PC-3 (cell line): ENCODE results near the gene BOLA2B. TPM values are rescaled to one million over a fixed set of nuclear protein-coding genes. Genes with fewer than 3 reads are reported as not detected.

Source experiments
- ATAC-seq: fragments of 200-7000 bp; cut with Tn5 transposase; 2 replicates; pipeline ENCODE4 v1.9.1; 2020; ENCODE audit warnings: mild to moderate bottlenecking, moderate library complexity
- BruUV-seq: library from RNA; stranded (reverse); fragments of 400-500 nt; replicated peaks from 2 replicates; lab custom pipeline; 2021; lab: Mats Ljungman, UMichigan
- CTCF ChIA-PET: fragments of 300-600 bp; sonication (Branson Sonifier 250); formaldehyde crosslinking; loops from one replicate; lab custom pipeline; 2022; ENCODE audit warnings: antibody characterized with exemption; lab: Charles Lee
- POLR2A ChIA-PET: fragments of 300-600 bp; sonication (Branson Sonifier 250); formaldehyde crosslinking; loops from one replicate; lab custom pipeline; 2022; ENCODE audit warnings: antibody characterized with exemption; ENCODE audit not compliant: unreplicated experiment; lab: Charles Lee
- DNase-seq: peaks from one replicate; pipeline ENCODE4 v3.0.0-alpha.2; 2015
- H2AFZ ChIP-seq: fragments of 300-600 bp; sonication (generic); 2 replicates; pipeline ENCODE4 v1.6.0; 2016; ENCODE audit warnings: antibody characterized with exemption, low read length
- H3F3A ChIP-seq: fragments of 300-600 bp; sonication (generic); one replicate; pipeline ENCODE4 v1.6.0; 2017; ENCODE audit warnings: antibody characterized with exemption, low read length, control low read depth, mild to moderate bottlenecking; ENCODE audit not compliant: unreplicated experiment
- H3K27ac ChIP-seq: fragments of 300-600 bp; sonication (generic); 2 replicates; pipeline ENCODE4 v1.5.1; 2016; ENCODE audit warnings: mild to moderate bottlenecking, low read length
- H3K27me3 ChIP-seq: fragments of 300-600 bp; sonication (generic); 2 replicates; pipeline ENCODE4 v1.6.1; 2016; ENCODE audit warnings: low read length, mixed read lengths
- H3K36me3 ChIP-seq: fragments of 300-600 bp; sonication (generic); 2 replicates; pipeline ENCODE4 v1.6.1; 2016; ENCODE audit warnings: low read depth, mixed run types, low read length, mixed read lengths
- H3K4me1 ChIP-seq: fragments of 300-600 bp; sonication (generic); 2 replicates; pipeline ENCODE4 v1.5.1; 2016; ENCODE audit warnings: low read length; ENCODE audit not compliant: insufficient read depth
- H3K4me2 ChIP-seq: fragments of 300-600 bp; sonication (generic); 2 replicates; pipeline ENCODE4 v1.6.0; 2016; ENCODE audit warnings: low read length
- H3K4me3 ChIP-seq: fragments of 300-600 bp; sonication (generic); 2 replicates; pipeline ENCODE4 v1.5.1; 2016; ENCODE audit warnings: mild to moderate bottlenecking, low read length, mixed read lengths
- H3K79me2 ChIP-seq: fragments of 300-600 bp; sonication (generic); 2 replicates; pipeline ENCODE4 v1.6.1; 2017; ENCODE audit warnings: low read length, mixed read lengths
- H3K9ac ChIP-seq: fragments of 300-600 bp; sonication (generic); 2 replicates; pipeline ENCODE4 v1.6.0; 2016; ENCODE audit warnings: mild to moderate bottlenecking, low read length
- H3K9me2 ChIP-seq: fragments of 300-600 bp; sonication (generic); replicated peaks from 2 replicates; pipeline ENCODE4 v1.6.1; 2016; ENCODE audit warnings: mixed run types, low read length, mixed read lengths
- H3K9me3 ChIP-seq: fragments of 300-600 bp; sonication (generic); 2 replicates; pipeline ENCODE4 v1.6.1; 2016; ENCODE audit warnings: low read length, mixed read lengths
- H4K20me1 ChIP-seq: fragments of 300-600 bp; sonication (generic); 2 replicates; pipeline ENCODE4 v1.6.1; 2016; ENCODE audit warnings: low read length, mixed read lengths
- CTCF ChIP-seq: fragments of 300-600 bp; sonication (generic); conservative IDR thresholded peaks from 2 replicates; pipeline ENCODE4 v1.5.1; 2017; ENCODE audit warnings: antibody characterized with exemption, low read depth, mild to moderate bottlenecking, low read length
- EZH2 ChIP-seq: fragments of 300-600 bp; sonication (generic); IDR thresholded peaks from one replicate; pipeline ENCODE4 v1.6.1; 2017; ENCODE audit warnings: antibody characterized with exemption, mild to moderate bottlenecking, low read length; ENCODE audit not compliant: unreplicated experiment
- EZH2phosphoT487 ChIP-seq: fragments of 300-600 bp; sonication (generic); IDR thresholded peaks from 2 replicates; pipeline ENCODE4 v1.6.1; 2018; ENCODE audit warnings: mild to moderate bottlenecking, antibody characterized with exemption, low read length, borderline replicate concordance
- intact Hi-C: fragments of 100-400 bp; cut with micrococcal nuclease; formaldehyde crosslinking; loops from 2 replicates; pipeline ENCODE4 v1.9.0; 2023
- total RNA-seq: library from RNA; depleted of rRNA; stranded (reverse); fragments of >200 nt; gene quantifications from 2 replicates; pipeline ENCODE4 v1.2.3, GENCODE V29; 2014

BOLA2B gene
- total RNA-seq, 1 experiment from 2014 or later = 143 TPM

GRCh38 chr16:30166202-30166902 is 27.1 kb downstream of the BOLA2B start:
- no peak overlapping the region for H3K4me3 ChIP-seq
- ATAC-seq (no peak), DNase-seq (no peak)
- H3F3A ChIP-seq = no peaks in the 10 kb centered on the region
- no TSS peak for BruUV-seq
- no peak overlapping the region for H3K9ac ChIP-seq
- no peaks in the 10 kb centered on the region for H3K9me2 ChIP-seq
- no peaks in the 10 kb centered on the region for H3K36me3 ChIP-seq
- H2AFZ ChIP-seq = no peak overlapping the region
- H3K4me2 ChIP-seq = no peak overlapping the region
- H4K20me1 ChIP-seq = no peaks in the 10 kb centered on the region
- intact Hi-C loops = no loop called here
- no peak overlapping the region for H3K27ac ChIP-seq
- ChIA-PET POLR2A (no interaction called here), CTCF (no interaction called here)
- no peak for TF ChIP-seq EZH2phosphoT487
- TF ChIP-seq EZH2 = no peak
- TF ChIP-seq CTCF = no peak
- H3K27me3 ChIP-seq = no peaks in the 10 kb centered on the region
- no peaks in the 10 kb centered on the region for H3K4me1 ChIP-seq
- no peaks in the 10 kb centered on the region for H3K9me3 ChIP-seq
- no peaks in the 10 kb centered on the region for H3K79me2 ChIP-seq

- H3K4me1 ChIP-seq = no peaks in the 10 kb centered on the region
- H2AFZ ChIP-seq = no peak overlapping the region
- no peak overlapping the region for H3K4me3 ChIP-seq
- H4K20me1 ChIP-seq = no peaks in the 10 kb centered on the region
- no peak for ATAC-seq
- H3K79me2 ChIP-seq = no peaks in the 10 kb centered on the region
- H3K27me3 ChIP-seq = no peaks in the 10 kb centered on the region
- TF ChIP-seq CTCF (no peak), EZH2phosphoT487 (no peak), EZH2 (no peak)
- ChIA-PET CTCF (no interaction called here), POLR2A (no interaction called here)
- no peak for DNase-seq
- no peak overlapping the region for H3K4me2 ChIP-seq
- no peak overlapping the region for H3K27ac ChIP-seq
- intact Hi-C loops = no loop called here
- no peaks in the 10 kb centered on the region for H3F3A ChIP-seq
- H3K9me3 ChIP-seq = no peaks in the 10 kb centered on the region
- H3K9ac ChIP-seq = no peak overlapping the region
- no peaks in the 10 kb centered on the region for H3K9me2 ChIP-seq
- H3K36me3 ChIP-seq = no peaks in the 10 kb centered on the region
- no TSS peak for BruUV-seq
These were observed 29.9 kb downstream of the BOLA2B start for GRCh38 chr16:30163538-30163937.

GRCh38 chr16:30157214-30157613 is 36.3 kb downstream of the BOLA2B start:
- Histone ChIP-seq H3K9ac (no peak overlapping the region), H3K9me2 (no peaks in the 10 kb centered on the region), H3K4me1 (no peaks in the 10 kb centered on the region), H3F3A (no peaks in the 10 kb centered on the region), H4K20me1 (no peaks in the 10 kb centered on the region), H3K27me3 (no peaks in the 10 kb centered on the region), H3K79me2 (no peaks in the 10 kb centered on the region), H3K4me3 (no peak overlapping the region), H3K4me2 (no peak overlapping the region), H3K36me3 (no peaks in the 10 kb centered on the region), H3K9me3 (no peaks in the 10 kb centered on the region), H3K27ac (no peak overlapping the region), H2AFZ (no peak overlapping the region)
- ATAC-seq (no peak), DNase-seq (no peak)
- no peak for TF ChIP-seq CTCF
- no peak for TF ChIP-seq EZH2phosphoT487
- no peak for TF ChIP-seq EZH2
- intact Hi-C loops = no loop called here
- ChIA-PET CTCF (no interaction called here), POLR2A (no interaction called here)
- no TSS peak for BruUV-seq
